Left cardiac atrium (tissue), 4 donors: ENCODE data around the gene STX18. TPM values are rescaled to one million over a fixed set of nuclear protein-coding genes. Genes with fewer than 3 reads are reported as not detected.
A peak's percentile ranks its signal among the peaks of the same experiment; 100 is the strongest.

Source experiments
- ATAC-seq, 2 donors: fragments of 200-7000 bp; cut with Tn5 transposase; one replicate each; pipeline ENCODE4 v1.9.1; 2020; ENCODE audit warnings: mild to moderate bottlenecking in 2 of 2, moderate library complexity in 2 of 2
- DNase-seq: peaks from one replicate; pipeline ENCODE4 v3.0.0-alpha.2; 2020
- intact Hi-C, 2 donors: fragments of 100-400 bp; cut with DNase I; formaldehyde crosslinking; loops; one replicate each; pipeline versions ENCODE4 v1.14.1 to v1.15.1; 2022 to 2023
- total RNA-seq, 2 donors: library from RNA; stranded (reverse); fragmentation: NEBNext Ultra II Directional; extraction: Animal tissue kit (Norgen Biotek cat#: 25700); gene quantifications; one replicate each; pipeline ENCODE4 v1.2.1, GENCODE V29; 2021
- donor health status: DM: no; HTN: yes; CAD: no.
- donor health status: DM: no; HTN: yes; CAD: no; lungs with severe emphysema.
- donor health status: DM: yes; HTN: yes; CAD: no.
- donor health status: Dilated cardiomyopathy.

STX18 gene
- total RNA-seq, 2 donors from 2014 or later = 13.0 to 18.2 TPM

DNA sequence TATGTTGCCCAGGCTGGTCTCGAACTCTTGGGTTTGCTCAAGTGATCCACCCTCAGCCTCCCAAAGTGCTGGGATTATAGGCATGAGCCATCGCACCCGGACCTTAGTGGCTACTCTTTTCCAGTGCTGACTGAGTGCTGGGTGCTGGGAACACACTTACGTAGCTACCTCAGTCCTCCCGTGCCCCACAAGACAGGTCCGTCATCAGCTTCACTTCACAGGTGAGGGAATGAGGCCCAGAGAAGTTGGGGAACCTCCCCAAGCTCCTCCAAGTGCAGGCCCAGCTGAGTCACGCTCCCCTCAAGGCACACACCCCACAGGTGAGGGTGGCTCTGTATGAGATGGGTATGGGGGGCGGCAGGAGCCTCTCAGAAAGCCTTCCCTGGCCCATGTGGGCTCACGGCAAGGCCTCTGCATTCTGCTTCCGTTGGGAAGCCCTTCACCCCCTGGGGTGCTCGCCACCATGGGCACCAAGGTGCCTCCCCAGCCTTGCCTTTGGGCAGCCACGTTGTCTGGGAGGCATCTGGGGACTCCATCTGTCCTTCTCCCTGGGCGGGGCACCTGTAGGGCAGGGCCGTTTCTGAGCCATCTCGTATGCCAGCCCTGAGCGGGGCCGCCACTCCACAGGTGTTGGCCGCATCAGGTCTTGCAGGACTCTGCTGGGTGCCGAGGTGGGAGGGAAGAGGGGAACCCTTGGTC, 126.6 kb downstream of the STX18 start:
- DNase-seq = no peak
- no peak for ATAC-seq
- intact Hi-C loops = no loop called here

DNA sequence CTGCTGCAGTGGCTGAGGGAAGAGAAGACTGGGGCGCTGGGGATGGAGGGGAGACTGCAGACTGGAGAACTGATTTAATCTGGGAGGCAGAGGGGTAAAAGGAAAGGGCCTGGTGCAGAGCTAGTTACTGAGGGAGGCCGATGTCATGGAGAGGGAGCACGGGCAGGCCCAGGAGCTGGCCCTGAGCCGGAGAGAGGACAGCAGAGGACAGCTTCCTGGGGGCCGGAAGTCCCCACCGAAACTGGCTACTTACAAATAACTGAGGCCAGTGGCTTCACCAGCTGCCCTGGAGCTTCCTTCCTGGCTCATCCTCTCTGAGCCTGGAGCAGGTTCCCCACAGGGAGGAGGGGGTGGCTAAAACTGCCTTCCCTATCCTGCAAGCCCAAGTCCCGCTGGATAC, 128.0 kb downstream of the STX18 start:
- no peak for DNase-seq
- intact Hi-C loops = no loop called here

DNA sequence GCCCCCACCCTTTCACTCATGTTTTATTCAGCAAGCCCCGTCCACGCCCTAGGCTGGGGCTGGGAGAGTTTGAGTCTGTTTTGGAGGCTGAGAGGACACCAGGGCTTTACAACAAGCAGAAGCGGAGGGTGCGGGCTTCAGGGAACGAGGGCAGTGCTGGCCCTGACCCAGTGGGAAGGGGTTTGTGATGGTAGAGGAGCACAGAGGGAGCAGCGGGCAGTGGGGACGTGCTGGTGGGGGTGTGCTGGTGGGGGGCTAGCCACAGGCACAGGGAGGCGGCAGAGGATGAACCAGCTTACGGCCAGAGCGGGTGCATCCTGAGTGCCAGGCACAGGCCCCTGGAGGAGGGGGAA, 128.5 kb downstream of the STX18 start:
- no peak for ATAC-seq
- intact Hi-C loops = no loop called here
- DNase-seq = no peak

More for the DNA sequence above, 128.0 kb downstream of the STX18 start:
- ATAC-seq = no peak

DNA sequence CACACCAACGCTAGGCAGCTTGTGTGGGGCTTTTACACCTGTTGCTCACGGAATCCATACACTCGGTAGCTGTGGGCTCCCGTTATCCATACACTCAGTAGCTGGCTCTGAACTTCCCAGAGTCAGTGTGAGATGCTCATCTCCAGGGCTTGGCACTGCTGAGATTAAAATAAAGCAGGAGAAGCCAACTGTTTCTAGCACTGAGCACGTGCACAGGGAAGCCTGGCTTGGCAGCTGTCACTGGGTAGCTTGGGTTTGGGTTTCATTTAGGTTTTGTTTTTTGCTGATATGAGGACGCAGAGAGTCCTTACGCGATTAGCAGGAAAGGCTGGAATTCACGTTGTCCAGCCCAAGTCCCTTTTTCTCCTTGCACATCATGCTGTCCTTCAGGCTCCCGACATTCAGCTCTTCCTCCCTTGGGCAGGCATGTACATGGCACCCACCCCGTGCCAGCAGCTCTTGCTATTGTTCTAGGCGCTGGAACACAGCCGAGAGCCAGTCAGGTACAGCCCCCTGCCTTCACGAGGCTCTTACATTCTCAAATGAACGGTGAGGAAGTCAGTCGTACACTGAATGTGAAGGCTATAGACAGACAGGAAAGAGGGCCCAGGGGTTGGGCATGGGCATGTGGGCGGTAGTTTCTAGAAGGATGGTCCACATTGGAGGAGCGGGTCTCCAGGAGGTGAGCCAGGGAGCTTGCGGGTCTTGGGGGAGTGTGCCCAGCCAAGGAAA, 129.0 kb downstream of the STX18 start:
- intact Hi-C loops = no loop called here
- ATAC-seq = no peak

DNA sequence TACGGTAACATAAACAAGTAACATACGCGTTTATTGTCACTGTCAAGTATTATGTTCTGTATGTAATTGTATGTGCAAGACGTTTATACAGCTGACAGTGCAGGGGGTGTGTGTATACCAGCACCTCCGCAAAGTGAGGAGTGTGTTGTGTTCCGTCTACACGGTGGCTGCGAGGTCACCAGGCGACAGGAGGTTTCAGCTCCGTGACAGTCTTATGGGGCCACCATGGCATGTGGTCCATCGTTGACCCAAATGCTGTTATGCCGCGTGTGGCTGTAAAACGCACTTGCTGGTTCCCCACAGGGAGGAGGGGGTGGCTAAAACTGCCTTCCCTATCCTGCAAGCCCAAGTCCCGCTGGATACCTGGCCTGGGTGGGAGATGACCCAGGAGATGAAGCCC, 129.9 kb downstream of the STX18 start:
- no peak for ATAC-seq
- intact Hi-C loops = no loop called here
- no peak for DNase-seq

More for the DNA sequence above, 129.0 kb downstream of the STX18 start:
- no peak for DNase-seq

DNA sequence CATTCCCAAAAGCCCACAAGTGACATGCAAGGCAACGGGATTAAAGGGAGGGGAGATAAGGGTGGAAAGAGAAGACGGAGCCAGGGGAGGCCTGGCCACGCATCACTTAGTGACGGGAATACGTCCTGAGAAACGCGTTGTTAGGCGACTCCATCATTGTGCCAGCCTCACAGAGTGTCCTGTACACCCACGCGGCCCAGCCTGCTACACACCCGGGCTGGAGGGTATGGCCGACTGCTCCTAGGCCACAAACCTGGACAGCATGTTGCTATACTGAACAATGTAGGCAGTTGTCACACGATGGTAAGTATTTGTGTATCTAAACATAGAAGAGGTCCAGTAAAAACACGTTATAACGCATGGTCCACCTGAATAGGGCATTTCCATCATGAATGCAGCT, 131.6 kb downstream of the STX18 start:
- DNase-seq (no peak), ATAC-seq (no peak)
- intact Hi-C loops = no loop called here

DNA sequence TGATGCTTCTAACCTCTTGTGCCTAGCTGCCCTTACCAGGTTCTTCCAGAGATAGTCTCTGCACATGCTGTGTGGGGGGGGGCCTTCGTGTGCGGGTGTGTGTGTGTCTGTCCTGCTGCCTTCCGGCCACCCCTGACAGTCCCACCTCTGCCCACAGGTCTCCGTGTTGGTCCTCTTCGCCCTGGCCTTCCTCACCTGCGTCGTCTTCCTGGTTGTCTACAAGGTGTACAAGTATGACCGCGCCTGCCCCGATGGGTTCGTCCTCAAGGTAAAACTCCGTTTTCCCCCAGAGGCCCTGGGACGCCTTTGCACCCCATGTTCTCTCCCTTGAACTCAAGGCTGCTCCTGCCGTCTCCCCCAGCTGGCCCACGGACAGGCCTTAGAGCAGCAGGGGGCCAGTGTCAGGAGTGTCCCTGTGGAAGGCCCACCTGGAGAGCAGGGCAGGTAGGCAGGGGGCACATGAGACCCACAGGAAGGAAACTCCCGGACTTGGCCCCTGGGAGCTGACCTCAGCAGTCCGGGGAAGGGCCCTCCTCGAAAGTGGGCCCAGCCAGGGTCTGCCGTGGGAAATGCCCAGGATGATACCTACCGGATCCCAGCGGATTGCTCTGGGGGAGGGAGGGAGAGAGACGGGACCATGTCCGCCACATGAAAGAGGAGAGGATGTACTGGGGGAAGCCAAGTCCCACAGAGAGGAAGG, 132.3 kb downstream of the STX18 start:
- ATAC-seq (no peak), DNase-seq (no peak)
- intact Hi-C loops = no loop called here

DNA sequence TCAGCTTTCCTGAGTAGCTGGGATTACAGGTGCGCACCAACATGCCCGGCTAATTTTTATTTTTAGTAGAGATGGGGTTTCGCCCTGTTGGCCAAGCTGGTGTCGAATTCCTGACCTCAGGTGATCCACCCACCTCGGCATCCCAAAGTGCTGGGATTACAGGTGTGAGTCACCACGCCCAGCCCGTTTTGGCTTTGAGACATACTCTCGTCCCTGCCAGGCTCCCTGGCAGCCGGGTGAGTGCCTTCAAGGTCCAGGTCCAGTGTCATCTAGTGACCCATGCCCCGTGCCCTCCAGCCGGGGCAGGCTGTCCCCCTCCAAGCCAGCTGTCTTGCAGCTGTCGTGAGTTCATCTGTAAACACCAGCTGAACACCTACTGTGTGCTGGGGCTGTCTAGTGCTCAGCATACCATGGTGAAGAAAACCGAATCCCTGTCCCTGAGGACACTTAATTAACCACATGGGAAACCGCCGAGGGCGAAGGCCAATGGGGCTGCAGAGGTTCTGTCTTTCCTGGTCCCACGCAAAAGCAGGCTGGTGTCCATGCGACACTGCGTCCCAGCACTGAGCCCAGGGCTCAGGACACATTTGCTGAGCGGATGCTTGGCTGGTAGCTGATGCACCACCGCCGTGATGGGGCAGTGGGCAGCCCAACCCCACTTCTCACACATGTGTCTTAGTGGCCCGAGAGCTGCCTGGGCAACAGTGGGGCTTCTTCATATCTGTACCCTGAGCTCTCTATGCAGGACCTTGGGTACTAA, 133.1 kb downstream of the STX18 start:
- intact Hi-C loops = no loop called here
- peak in 1 of 2 donors; percentile 9 for ATAC-seq
- no peak for DNase-seq

DNA sequence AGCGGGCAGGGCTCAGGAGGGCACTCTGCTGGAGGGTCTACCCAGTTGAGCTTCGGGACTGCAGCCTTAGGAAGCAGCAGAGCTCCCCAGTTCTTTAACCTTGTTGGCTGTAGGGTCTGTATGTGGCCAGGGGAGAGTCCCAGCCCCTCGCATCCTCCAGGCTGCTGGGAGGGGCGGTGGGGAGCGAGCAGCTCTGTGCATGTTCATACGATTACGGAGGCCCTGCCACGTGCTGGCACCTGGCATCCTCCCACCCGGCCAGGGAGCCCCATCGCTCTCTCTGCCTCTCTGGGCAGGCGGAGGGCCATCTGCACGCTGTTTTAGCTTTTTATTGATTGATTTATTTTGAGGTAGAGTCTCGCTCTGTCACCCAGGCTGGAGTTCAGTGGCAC, 133.7 kb downstream of the STX18 start:
- ATAC-seq (no peak), DNase-seq (no peak)
- intact Hi-C loops = no loop called here

DNA sequence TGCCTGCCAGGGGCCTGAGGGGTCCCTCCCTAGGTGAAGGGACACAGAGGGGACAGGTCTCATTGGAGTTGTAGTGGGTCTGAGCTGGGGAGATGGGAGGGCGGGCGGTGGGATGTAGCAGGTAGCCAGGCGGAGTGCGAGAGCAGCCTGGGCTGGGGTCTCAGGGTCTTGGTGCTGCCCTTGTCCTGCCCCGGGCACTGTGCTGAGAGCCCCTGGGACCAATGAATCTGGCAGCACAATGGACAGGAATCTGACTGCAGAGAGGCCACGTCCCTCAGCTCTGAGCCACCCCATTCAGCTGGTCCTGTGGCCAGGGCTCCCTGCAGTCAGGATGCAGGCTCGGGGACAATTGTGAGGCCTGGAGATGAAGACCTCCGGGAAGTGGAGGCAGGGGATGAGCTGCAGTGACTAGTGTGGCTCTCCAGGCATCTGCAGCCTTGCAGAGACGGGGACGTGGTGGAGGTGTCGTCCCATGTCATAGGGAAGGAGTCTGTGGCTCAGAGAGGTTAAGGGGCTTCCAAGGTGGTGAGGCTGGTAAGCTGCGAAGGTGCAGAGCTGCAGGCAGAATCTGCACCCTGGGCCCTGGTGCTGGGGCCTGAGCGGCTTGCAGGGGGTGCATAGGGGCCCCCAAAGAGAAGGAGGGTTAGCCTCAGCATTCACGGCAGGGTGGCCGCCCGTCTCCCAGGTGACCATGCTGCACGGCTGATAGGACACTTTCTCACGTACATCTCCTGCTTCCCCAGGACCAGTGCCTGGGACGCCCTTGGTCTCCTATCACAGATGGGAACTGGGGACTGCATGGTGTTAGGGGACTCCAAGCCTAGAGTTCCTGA, 134.3 kb downstream of the STX18 start:
- DNase-seq (no peak), ATAC-seq (no peak)
- intact Hi-C loops = no loop called here

DNA sequence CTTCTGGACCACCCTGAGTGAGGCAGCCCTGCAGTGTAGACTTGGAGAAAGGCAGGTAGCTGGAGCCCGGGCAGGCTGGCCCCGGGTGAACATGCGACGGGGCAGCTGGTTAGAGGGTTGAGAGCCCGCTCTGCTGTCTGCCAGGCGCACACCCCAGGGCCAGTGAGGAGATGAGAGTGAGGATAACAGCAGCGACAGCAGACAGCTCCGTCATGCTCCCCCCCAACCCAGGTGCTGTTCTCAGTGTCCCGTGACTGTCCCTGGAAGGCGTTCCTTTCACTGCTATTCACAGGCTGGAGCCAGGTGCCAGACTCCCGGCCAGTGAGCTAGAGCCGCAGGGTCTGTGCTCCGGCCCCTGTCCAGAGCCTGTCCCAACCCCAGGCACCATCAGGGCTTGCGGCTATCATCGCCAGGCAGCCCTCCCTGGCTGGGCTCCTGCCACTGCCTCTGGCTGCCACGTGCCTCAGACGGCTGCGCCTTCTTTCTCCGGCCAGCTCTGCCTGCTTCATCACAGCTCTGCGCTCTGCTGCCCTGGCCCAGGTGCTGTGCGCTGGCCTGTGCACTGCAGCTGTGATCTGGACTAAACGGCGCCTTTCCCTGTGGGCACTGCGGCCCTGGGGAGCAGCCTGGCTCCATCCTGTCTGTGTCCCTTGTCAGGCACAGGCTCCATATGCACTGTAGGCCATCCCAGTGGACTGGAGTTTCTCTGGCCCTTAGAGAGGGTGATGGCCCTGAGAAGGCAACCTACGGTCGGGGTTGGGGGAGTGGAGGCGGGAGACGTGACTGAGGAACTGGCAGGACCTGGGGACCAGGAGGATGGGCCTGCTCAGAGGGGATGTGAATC, 135.2 kb downstream of the STX18 start:
- DNase-seq = no peak
- no peak for ATAC-seq
- intact Hi-C loops = no loop called here

DNA sequence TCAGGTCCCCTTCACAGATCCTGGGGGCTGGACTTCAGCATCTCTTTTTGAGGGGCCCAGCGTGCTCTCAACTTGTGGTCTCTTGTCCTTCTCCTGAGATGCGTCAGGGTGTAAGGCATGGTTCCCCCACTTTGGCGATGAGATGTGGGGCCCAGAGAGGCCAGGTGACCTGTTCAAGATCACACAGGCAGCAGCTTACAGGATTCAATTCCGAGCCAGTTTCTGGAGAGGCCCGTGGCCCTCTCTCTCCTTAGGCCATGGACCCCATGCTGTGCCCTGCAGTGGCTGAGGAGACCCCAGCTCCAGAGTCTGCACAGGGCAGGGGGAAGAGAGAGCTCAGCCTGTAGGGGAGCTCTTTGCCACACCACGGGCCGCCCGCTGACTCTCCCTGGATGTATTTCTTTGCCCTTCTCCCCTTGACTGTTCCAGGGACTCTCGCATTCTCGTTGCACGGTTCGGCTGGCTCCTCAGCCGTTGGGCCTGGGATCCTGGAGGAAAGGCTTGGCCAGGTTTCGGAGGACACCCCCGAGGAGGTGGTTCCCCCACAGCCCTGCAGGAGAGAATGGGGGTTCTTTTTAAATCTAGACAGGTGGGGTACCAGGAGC, 136.4 kb downstream of the STX18 start:
- ATAC-seq = no peak
- intact Hi-C loops = no loop called here
- no peak for DNase-seq

DNA sequence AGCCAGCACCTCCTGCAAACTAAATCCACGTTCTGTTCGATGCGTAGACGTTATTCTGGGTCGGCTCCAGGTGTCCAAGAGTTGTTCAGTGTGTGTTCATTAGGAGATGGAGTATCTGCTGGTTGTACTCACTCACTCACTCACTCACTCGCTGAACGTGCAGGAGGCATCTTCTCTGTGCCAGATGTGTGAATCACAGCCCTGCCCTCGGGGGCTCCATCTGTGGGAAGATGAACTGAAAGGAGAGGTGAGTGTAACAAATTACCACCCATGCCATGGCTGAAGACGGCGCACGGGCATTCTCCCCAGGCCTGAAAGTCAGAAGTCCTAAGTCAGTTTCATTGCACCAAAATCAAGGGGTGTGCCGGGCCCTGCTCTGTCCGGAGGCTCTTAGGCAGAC, 138.9 kb downstream of the STX18 start:
- ATAC-seq (no peak), DNase-seq (no peak)
- intact Hi-C loops = no loop called here

DNA sequence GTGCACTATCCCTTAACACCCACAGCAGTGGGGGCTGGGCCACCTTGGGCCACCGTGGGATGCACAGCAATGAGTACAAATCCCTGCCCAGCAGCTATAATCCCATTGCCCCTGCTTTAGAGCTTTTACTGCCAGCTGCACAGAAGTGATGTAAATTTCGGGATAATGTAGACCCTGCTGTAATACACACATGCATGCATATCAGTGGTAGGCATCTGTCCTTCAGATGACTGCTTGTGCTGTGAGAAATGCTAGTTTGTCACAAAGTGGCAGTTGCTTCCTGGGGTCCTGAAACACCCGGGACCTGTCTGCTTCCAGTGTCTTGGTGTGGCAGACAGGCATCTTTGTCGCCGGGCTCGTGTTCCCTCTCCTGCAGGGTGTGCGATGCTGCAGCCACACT, 140.8 kb downstream of the STX18 start:
- ATAC-seq (no peak), DNase-seq (no peak)
- intact Hi-C loops = no loop called here

DNA sequence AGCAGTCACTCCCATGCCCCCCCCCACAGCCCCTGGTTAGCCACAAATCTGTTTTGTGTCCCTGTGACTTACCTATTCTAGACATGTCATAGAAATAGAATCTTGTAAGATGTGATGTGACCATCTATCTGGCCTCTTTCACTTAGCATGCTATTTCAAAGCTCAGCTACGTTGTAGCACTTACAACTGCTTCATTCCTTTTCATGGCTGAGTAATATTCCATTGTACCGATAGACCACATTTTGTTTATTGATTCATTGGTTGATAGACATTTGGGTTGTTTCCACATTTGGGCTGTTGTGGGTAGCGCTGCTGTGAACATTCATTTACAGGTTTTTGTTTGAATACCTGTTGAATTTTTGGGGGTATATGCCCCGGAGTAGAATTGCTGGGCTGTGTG, 143.4 kb downstream of the STX18 start:
- ATAC-seq = no peak
- no peak for DNase-seq
- intact Hi-C loops = no loop called here

DNA sequence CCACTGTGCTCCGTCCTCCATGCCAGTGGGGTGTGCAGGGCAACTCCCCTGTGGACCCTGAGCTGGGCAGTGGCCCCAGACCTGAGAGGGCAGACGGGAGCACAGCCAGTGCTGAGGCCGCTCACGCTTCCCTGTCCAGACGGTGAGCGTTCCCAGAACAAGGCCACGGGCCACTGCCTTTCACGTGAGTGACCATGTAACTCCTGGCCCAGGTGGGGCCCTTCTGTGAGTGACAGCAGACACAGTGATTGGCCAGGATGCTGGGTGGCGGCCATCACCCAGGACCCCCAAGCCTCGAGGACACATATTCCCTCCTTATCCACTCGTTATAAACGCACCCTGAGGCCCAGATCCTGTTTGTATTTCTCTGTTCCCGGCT, 144.4 kb downstream of the STX18 start:
- DNase-seq = no peak
- no peak for ATAC-seq
- intact Hi-C loops = no loop called here

DNA sequence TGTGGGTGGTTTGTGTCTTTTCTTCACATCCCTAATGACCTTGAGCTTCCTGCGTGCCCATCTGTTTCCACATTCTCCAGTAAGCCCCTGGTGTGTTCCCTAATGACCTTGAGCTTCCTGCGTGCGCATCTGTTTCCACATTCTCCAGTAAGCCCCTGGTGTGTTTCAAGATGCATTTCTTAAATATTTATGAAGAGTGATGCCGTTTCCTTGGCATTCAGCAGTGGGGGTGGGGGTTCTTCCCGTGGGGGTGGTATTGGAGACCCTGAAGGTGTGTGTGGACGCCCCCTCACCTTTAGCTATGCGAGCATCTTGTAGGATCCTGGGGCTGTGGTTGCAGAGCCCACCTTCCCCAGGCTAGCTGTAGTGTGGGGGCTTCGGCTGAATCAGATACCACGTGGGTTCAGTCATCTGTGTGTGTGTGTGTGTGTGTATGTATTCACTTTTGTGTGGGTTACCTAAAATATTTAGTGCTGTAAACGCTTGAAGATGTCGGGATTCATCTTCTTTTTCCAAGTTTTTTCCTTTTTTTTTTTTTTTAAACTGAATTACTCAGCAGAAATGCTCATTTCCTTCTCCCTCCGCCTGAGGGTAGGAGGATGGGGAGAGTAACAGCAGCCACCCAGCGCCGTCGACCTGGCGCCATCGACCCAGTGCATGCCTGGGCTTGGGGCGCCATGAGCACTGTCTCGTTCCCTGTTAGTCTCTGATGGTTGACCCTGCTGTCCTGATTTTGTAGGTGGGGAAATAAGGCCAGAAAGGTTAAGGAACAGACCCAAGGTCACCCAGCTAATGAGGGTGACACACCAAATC, 145.0 kb downstream of the STX18 start:
- DNase-seq (no peak), ATAC-seq (no peak)
- intact Hi-C loops = no loop called here
